HTERT RPE-1 (cell line): ENCODE data around the gene COX20.
"Not testable (repeated sequence)": the region's sequence is repeated elsewhere in the genome, so short reads cannot be mapped to it uniquely, and the experiment has no call there.

ENCODE experiments used
- in situ Hi-C: fragments of 300-500 bp; cut with MboI; formaldehyde crosslinking; loops from 4 replicates; pipeline ENCODE4 v1.14.3; 2020; ENCODE audit warnings: low sequenced_read_pairs

The COX20 gene

DNA sequence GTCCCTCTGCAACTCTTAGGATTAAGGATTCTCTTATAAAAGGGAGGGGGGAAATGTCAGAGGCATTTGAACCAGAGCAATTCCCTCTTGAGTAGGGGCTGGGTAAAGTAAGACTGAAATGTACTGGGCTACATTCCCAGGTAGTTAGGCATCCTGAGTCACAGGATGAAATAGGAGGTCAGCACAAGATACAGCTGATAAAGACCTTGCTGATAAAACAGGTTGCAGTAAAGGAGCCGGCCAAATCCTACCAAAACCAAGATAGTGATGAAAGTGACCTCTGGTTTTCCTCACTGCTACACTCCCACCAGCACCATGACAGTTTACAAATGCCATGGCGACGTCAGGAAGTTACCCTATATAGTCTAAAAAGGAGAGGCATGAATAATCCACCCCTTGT, 14.3 kb upstream of the COX20 start:
- in situ Hi-C loops: no loop called here

DNA sequence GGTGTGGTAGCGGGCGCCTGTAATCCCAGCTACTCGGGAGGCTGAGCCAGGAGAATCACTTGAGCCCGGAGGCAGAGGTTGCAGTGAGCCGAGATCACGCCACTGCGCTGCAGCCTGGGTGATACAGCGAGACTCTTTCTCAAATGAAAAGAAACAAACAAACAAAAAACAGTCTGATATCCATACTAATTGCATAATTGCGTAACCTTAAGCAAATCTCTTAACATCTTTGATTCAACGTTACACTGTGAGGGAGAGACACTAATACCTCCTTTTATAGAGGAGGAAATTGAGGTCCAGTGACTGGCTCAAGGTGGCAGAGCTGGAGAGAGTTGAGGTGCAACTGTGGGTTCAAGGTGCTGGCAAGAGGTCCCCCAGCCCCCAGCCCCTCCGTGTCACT, 12.6 kb upstream of the COX20 start:
- in situ Hi-C loops: no loop called here

DNA sequence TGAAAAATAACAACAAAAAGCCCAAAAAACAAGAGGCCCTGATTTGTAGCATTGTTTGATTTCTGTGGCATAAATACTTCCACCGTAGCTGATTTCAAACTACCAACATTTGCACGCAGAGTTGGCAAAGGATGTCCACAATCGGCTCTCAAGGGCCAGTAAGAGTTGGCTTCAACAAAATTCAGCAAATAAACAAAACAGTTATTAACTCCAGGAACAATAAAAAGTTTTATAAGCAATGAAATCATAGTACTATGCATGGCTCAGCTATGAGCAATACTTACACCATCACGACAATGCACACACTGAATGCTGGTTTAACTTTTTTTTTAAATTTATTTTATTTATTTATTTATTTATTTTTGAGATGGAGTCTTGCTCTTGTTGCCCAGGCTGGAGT, 8.7 kb upstream of the COX20 start:
- in situ Hi-C loops: no loop called here

DNA sequence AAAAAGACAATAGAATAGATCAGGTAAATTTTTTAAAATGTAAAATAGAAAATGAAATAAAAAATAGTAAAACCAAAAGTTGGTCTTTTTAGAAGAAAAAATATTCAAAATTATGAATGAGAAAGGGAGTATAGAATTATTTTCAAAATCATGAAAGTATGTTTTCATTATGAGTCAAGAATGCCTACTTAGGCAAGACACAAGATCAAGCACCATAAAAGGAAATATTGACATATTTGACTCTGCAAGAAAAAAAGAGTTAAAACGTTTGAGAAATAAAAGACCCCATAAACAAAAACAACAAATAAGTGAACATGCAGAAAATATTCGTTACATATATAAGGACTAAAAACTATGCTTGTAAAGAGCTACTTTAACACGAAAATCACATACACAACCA, 4.8 kb upstream of the COX20 start:
- in situ Hi-C loops: no loop called here

DNA sequence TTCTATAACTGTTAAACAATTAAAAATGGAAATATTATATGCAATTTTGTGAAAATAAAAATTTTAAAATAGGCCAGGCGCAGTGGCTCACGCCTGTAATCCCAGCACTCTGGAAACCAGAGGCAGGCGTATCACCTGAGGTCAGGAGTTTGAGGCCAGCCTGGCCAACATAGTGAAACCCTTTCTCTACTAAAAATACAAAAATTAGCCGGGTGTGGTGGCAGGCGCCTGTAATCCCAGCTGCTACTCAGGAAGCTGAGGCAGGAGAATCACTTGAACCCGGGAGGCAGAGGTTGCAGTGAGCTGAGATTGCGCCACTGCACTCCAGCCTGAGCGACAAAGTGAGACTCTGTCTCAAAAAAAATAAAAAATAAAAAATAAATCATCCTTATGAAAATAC, 2.2 kb upstream of the COX20 start:
- in situ Hi-C loops: not testable (repeated sequence)

DNA sequence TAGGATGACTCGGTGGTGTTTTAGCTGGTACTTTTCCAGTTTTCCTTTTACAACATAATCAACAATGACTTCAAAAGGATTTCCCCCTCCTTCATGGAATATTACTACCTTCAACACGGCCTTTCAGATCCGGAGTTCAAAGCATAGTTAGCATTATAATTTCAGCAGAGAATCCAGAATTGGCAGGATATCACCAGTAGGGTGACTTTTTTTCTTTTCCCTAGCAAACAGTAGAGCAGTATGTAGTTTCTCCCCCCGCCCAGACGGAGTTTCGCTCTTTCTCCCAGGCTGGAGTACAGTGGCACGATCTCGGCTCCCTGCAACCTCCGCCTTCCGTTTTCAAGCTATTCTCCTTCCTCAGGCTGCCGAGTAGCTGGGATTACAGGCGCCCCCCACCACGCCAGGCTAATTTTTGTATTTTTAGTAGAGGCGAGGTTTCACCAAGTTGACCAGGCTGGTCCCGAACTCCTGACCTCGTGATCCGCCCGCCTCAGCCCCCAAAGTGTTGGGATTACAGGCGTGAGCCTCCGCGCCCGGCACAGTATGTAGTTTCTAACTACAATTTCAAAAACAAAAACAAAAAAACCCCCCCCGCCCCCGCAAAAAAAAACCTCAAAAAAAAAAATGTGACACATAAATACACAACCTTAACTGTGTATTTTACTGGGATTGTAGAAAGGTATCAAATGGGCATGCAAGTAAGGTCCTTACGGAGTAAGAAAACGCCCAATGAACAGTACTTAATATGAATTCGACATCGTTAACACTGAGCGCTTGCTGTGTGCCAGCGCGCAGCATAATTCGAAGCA, 1.5 kb upstream of the COX20 start:
- in situ Hi-C loops: no loop called here

DNA sequence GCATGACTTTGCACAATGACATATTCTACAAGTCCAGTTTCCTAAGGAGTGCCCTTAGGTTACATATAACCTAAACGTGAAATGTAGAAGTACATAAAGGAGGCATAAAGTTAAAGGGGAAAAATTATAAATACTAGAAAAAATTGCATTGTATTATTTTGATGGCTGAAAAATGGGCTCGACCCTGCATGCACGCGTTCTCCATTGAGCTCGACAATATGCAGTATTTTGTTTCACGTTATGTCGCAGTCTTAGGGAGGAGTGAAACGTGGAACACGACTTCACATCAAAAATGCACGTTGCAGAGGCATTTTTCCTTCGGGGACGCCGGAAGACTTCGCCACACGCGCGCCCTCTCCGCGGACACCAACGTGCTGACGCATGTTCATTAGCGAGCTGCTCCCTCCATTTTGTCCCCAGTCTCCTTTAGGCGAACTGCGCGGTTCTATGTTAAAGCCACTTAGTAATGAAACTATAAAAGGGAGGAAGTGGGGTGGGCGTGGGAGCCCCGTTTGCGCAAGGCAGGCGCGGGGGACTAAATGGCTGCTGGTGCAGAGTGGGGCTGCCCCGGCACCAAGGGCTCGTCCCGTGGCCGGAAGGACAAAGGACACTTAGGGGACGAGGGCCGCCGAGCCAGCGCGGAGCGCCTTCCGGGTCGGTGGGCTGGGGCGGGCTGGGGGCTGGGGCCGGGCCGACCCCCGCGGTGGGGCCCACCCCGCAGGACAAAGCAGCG, 749 bp upstream of the COX20 start:
- in situ Hi-C loops: no loop called here

DNA sequence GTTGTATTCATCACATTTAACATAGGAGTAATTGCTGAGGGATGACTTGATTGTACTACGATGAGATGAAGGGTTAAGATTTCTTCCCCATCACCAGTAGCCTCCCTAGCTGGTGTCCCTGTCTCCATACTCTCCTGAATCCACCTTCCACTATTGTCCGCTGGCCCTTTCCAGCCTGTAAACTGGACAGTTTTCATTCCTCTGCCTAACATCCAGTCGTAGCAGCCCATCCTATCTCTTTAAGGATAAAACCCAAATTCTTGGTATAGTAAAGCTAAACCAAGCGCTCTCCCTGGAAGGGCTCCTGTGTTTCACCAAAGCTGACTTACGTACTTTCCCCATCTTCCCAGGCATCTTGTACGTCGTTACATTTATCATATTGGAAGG, 670 bp downstream of the COX20 start:
- in situ Hi-C loops: no loop called here

DNA sequence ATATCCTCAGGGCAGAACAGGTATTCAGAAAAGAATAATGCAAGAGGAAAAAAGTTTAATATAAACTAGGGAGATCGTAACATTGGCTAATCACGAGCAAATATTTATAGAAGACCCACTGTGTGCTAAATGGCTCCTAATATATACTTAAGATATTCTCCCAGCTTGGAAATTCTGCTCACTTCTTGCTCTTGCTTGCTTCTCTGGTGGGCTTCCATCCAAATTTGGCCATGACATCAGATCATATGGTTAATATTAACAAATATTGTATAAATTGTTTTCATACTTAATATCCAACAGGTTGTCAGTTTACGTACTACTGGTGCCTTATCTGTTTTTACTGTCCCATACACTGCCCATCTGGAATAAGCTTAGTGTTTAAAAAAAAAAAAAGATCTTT, 1.1 kb downstream of the COX20 start:
- in situ Hi-C loops: no loop called here

DNA sequence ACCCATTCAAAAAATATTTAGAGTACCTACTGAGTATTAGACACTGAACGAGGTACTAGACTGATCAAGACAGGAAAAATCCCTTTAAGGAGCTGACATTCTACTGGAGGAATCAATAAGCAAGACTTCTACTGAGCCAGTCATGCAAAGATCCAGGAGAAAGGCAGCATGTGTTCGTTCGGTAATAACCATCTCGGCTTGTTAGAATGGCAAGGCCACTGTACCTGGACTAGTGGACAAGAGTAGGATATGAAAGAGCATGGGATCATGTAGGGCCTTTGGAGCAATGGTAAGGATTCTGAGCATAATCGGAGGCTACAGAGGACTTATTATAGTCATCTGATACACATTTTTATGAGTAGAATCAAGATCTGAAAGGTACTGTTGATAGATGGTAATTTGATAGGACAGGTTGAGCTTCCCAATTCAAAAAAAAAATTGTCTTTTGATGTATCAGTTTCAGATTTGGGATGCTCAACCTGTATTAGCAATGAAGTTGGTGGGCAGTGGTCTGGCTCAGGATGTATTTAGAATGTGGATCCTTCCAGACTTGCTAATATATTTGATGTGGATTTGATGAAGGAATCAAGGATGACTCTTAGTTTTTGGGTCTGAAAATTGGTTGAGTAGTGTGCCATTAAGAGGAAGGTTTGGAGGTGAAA, 2.3 kb downstream of the COX20 start:
- in situ Hi-C loops: no loop called here

DNA sequence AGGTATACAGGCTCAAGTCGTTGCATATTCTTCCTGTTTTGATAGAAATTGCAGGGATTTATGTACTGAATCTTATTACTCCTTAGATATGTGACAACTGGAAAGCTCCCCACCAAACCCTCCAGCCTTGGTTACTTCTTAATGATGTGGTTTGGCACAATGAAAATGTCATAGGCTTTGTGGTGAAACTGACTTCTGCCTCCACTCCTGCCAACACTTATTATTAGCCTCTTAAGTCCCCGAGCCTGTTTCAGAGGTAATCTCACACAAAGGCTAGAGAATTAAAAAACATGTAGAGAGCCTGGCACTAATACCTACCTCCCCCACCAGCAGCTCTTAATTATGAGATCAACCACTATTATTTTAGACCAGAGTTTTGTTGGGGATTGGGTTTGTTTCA, 4.2 kb downstream of the COX20 start:
- in situ Hi-C loops: no loop called here

DNA sequence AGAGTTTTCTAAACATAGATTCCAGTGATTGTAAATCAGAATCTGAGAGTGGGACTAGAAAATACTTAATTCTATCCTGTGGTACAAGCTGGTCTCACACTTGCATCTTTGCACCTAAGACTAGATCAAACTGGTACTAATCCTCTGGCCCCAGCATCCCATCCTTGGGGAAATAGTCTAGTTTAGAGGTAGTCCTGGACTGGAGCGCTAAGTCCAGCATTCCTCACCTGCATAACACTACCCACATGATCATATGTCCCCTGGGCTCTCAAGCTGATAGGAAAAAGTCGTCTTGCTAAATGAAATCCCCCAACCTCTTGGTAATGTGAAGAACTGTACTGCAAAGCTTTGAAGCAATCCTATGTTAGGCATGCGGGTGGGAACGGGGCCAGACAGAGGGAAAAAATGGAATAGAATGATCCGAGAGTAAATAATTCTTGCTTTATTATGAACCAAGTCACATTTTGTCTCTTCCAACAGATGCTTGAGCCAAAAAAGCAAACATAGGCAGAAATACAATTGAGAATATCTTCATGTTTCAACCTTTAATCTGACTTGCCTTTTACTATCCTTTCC, 4.8 kb downstream of the COX20 start:
- in situ Hi-C loops: no loop called here

DNA sequence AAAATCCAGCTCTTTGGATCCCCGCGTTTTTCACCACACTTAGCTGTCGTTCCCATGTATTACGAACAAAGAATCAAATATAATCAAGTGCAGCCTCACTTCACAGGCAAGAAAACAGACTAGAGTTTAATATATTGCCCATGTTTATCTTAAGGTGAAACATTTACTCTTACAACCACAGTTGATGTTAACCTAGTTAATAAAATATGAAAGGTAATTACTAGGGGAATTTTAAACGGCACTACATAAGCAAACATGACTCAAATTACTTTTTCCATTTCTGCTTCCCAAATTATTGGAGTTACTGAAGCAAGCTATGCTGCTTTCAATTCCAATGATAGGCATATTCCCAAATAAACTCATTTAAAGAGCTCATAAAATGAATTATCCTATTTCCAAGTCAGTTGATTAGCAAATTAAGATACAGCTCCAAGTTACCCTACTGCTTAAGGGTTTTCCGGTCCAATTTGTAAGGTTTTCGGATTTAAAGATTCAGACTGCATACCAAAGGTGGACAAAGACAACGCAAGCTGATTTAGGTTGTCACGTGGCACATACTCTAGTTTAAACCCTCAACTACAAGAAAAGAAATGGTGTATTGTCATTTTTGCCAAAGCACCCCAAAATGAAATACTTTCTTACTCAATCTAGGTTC, 5.9 kb downstream of the COX20 start:
- in situ Hi-C loops: no loop called here

DNA sequence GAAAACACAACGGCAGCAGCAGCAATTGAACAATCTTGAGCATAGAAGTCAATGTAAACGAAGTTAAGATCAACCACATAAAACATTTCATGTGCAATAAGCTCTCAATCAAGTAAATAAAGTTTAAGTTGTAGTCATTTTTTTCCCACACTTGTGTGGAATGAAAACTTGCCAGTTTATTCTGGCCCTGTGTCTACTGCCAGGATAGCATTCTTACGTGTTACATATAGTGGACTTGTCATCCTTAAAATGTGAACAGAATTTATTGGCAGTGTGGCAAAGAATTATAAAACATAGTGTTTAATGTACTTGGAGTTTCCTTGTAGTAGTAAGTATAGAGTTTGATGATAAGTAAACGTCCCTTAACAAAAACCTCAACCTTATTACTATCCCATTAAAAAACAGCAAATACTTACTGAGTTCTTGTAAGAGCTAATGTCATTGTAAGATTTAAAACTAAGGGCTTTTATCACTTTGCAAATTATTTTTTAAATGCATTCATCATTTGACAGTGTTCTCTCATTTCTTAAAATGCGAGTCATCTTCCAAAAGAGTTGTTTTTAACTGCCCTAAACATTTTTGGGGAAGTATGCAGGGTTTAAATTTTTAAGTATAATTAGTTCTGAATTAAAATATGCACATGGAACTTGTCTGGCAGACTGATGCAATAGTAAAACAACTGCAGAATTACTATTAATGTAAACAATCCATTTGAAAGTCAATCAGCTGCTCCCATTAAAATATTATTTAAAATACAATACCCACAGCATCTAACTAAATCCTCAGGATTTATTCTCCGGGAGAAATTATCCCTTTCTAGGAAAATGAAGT, 7.9 kb downstream of the COX20 start:
- in situ Hi-C loops: no loop called here

DNA sequence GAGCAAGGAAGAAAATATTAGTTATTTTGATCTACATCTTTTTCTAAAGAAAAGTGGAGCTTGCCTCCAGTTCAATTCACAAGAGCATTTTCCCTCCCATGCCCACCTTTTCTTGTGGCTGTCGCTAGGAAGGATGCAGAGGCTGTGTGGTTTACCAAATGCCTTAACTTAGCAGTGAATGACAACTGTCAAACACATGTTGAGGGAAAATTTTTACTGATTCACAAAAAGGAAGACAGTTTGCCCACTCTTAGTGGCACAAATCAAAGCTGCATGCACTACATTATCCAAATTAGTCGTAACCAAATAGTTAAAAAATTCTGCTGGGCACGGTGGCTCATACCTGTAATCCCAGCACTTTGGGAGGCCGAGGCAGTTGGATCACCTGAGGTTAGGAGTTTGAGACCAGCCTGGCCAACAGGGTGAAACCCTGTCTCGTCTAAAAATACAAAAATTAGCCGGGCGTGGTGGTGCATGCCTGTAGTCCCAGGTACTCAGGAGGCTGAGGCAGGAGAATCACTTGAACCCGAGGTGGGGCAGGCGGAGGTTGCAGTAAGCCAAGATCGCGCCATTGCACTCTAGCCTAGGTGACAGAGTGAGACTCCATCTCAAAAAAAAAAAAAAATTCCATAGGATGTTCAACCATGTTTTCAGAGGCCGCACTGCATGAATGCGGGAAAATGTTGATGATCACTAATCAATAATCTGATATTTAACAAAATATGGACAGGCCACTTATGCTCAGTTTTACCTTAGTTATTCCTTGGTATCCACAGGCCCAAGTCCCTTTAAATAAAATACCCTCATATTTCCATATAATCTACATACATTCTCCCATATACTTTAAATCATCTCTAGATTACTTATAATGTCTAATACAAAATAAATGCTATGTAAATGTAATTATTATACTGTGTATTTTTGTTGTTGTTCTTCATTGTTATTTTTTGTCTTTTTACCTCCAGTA, 9.0 kb downstream of the COX20 start:
- in situ Hi-C loops: no loop called here

DNA sequence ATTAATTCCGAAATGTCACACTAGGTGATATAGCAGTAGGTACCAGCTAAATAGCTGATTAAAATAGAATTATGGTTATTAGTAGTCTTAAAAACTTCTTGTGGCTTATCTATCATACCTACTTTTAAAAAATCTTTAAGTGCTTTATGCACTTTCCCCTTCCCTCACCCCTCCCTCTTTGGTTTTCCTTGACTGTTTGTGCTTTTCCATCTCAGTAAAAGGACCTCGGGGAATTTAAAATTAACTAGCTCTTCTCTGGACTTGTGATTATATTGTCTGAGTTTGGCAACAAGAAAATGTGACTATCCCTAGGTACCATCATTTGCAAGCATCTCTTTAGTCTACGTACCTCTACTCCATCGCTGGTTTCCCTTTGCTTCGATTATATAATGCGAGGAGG, 11.2 kb downstream of the COX20 start:
- in situ Hi-C loops: no loop called here

DNA sequence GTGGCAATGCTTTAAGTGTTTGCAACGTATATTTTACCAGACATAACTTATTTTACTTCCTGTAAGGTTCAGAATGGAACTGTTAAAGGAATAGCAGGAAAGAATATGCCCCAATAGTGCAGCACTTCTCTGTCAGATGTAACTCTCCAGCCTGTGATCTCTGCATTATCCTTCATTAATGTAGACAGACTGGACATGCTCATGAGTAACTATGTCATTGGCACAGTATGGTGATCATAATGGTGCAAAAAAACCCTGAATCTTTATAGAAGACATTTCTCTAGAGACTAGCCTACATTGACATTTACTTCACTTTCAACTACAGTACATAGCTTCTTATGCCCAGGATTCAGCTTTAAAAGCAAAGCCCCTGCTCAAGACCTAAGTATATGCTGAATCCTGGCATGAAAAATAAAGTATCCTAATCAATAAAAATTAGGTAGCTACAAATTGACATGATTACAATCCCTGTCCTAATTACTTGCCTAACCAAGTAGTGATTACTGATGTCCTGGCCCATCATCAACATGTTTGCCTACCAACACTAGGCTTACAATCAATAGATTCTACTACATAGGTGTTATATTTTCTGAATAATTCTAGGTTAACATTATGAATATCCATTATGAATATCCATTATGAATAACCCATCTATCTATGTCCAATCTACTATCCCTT, 13.9 kb downstream of the COX20 start:
- in situ Hi-C loops: no loop called here

DNA sequence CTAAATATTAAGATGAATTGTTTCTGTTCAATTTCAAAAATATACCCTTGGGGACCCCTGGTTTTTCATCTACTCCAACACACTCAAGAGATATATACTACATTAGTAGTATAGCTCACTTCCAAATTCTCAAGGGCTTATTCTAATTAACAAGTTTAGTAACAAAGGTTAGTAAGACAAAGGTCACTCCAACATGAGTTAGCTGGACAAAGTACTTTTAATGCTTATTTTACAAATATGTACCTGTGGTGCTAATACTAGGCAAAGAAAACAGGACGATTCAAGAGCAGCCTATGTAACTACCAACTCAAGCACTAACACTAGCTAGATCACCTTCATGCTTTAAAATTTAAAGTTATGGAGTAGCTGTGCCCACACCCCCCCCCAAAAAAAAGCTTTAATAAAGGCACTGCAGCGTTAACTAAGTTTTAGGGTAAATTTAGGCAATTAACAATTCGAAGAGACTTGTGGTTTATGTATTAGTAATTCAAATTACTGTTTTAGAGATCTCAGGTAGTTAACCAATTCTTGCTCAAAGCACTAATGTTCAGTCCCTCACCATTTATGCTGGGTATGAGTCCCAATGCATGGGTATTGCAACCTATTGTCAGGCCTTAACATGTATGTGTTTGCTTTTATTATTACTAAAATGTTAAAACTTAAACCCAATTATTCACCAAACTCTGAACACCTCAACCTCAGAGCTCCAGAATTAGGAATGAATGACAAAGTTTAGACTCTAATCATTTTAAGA, 14.8 kb downstream of the COX20 start:
- in situ Hi-C loops: no loop called here
